H1 (cell line): Measurements from ENCODE around the gene UGT1A7. TPM values are rescaled to one million over a fixed set of nuclear protein-coding genes. Genes with fewer than 3 reads are reported as not detected.

Experiments used
- CBX5 ChIP-seq: fragments of 300-800, 300-1000 bp; sonication (generic); IDR thresholded peaks from 2 replicates; pipeline ENCODE4 v1.7.1; 2016; ENCODE audit warnings: antibody characterized with exemption, low read length, low read depth
- EZH2 ChIP-seq: fragments of 200-600 bp; sonication (generic); IDR thresholded peaks from 2 replicates; pipeline ENCODE4 v1.7.1; 2012; ENCODE audit warnings: low read depth, mild to moderate bottlenecking, moderate library complexity, low read length, inconsistent platforms; ENCODE audit not compliant: severe bottlenecking
- HDAC6 ChIP-seq: IDR thresholded peaks from one replicate; pipeline ENCODE4 v1.7.1; 2012; ENCODE audit warnings: low read depth, mild to moderate bottlenecking, inconsistent platforms, low read length, moderate library complexity
- POU5F1 ChIP-seq: IDR thresholded peaks from 2 replicates; pipeline ENCODE4 v1.6.1; 2011; ENCODE audit warnings: low read depth, mild to moderate bottlenecking, low read length, moderate library complexity
- SP4 ChIP-seq: IDR thresholded peaks from 2 replicates; pipeline ENCODE4 v1.6.1; 2012; ENCODE audit warnings: low read length, inconsistent platforms
- polyA plus RNA-seq, 7 experiments: library from polyadenylated mRNA; depleted of rRNA in 3 of 7; stranded (reverse) in 5 of 7; unstranded in 2 of 7; fragments of >200 nt in 5 of 7; fragments of 200-250 nt in 2 of 7; gene quantifications; 1 replicate in 5 of 7; 2 replicates in 1 of 7; 4 replicates in 1 of 7; pipeline versions ENCODE4 v1.2.1 to v1.2.3, GENCODE V29; 2011 to 2013; ENCODE audit warnings: missing spikeins in 2 of 7, mixed read lengths in 2 of 7
- total RNA-seq: library from RNA; stranded (reverse); fragmentation: NEBNext Ultra II Directional; extraction: Animal tissue kit (Norgen Biotek cat#: 25700); gene quantifications from 2 replicates; pipeline ENCODE4 v1.2.1, GENCODE V29; 2021
- TF ChIP-seq, protein P1 (sequence below), 3 experiments: IDR thresholded peaks; 1 replicate in 2 of 3; 2 replicates in 1 of 3; pipeline versions ENCODE4 v1.5.1 to v1.6.1; 2011; ENCODE audit warnings: low read length in 3 of 3, mild to moderate bottlenecking in 3 of 3, inconsistent platforms in 2 of 3, low read depth in 1 of 3, moderate library complexity in 1 of 3; ENCODE audit not compliant: insufficient read depth in 1 of 3; ENCODE audit errors: control extremely low read depth in 1 of 3

UGT1A7 gene
- total and polyA plus RNA-seq, 2 of the 8 experiments (the other 6 are each of a cell fraction or from before 2014, with no cell fraction given): not detected

DNA sequence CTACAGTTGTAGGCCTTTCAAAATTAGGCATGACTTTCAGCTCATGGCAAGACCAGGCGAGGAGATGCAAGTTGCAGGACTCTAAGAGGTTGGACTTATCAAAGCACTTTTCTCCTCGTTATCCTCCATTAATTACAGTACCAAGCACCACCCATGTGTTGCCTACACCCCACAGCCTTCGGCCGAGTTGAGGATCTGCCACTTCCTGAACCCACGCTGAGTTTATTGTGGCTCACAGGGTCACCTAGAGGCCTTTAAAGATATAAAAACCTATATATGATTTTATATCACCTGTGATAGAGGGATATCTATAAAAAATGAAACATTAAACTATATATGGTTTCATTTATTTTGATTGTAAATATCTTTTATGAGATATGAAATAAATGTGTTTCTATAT is 42.9 kb upstream of the UGT1A7 start (continued):
- TF ChIP-seq, protein P1, sequence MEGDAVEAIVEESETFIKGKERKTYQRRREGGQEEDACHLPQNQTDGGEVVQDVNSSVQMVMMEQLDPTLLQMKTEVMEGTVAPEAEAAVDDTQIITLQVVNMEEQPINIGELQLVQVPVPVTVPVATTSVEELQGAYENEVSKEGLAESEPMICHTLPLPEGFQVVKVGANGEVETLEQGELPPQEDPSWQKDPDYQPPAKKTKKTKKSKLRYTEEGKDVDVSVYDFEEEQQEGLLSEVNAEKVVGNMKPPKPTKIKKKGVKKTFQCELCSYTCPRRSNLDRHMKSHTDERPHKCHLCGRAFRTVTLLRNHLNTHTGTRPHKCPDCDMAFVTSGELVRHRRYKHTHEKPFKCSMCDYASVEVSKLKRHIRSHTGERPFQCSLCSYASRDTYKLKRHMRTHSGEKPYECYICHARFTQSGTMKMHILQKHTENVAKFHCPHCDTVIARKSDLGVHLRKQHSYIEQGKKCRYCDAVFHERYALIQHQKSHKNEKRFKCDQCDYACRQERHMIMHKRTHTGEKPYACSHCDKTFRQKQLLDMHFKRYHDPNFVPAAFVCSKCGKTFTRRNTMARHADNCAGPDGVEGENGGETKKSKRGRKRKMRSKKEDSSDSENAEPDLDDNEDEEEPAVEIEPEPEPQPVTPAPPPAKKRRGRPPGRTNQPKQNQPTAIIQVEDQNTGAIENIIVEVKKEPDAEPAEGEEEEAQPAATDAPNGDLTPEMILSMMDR (IDR thresholded peaks at IDR 0.05; ENCODE audit: control extremely low read depth in 1 of 3, insufficient read depth in 1 of 3, low read depth in 1 of 3, low read length in 3 of 3): no peak
- no peak for TF ChIP-seq CBX5
- no peak for TF ChIP-seq EZH2
- no peak for TF ChIP-seq SP4
- no peak for TF ChIP-seq POU5F1
- TF ChIP-seq HDAC6: no peak
